Activated T-helper 1 cell treated with anti-CD3 and anti-CD28 coated beads, Interleukin-12 subunit alpha, Interleukin-12 subunit beta, Interleukin-2, Interleukin-4 antibody, amounts not matched to agents 30 ng/mL and 10 ng/mL and 1 ng/mL, durations not matched to agents 14 hours and 24 hours and 36 hours (primary cell): Measurements from ENCODE around the gene LARP4B. TPM values are rescaled to one million over a fixed set of nuclear protein-coding genes. Genes with fewer than 3 reads are reported as not detected.

Experiments used
- DNase-seq: peaks from one replicate; pipeline ENCODE4 v3.0.0; 2021; ENCODE audit warnings: low spot score
- H3K27ac Mint-ChIP-seq: one replicate; pipeline ENCODE4 v1.8.0; 2021; ENCODE audit warnings: mild to moderate bottlenecking, mixed read lengths
- H3K27me3 Mint-ChIP-seq: one replicate; pipeline ENCODE4 v1.8.0; 2022; ENCODE audit warnings: mild to moderate bottlenecking, moderate library complexity, mixed read lengths; ENCODE audit not compliant: insufficient read depth
- H3K36me3 Mint-ChIP-seq: one replicate; pipeline ENCODE4 v1.8.0; 2021; ENCODE audit warnings: low read depth, mixed read lengths
- H3K4me1 Mint-ChIP-seq: one replicate; pipeline ENCODE4 v1.8.0; 2021; ENCODE audit warnings: low read depth, mixed read lengths
- H3K4me3 Mint-ChIP-seq: one replicate; pipeline ENCODE4 v1.8.0; 2021; ENCODE audit warnings: mild to moderate bottlenecking, moderate library complexity, mixed read lengths
- H3K9me3 Mint-ChIP-seq: one replicate; pipeline ENCODE4 v1.8.0; 2021; ENCODE audit warnings: mixed read lengths
- intact Hi-C: fragments of 100-400 bp; cut with micrococcal nuclease; formaldehyde crosslinking; loops from one replicate; pipeline ENCODE4 v1.15.1; 2024
- total RNA-seq: library from RNA; stranded (reverse); gene quantifications from 2 replicates; pipeline ENCODE4 v1.2.3, GENCODE V29; 2022

Gene LARP4B
- total RNA-seq, 1 donor from 2014 or later: 174 TPM

- H3K27me3 Mint-ChIP-seq: no peaks in the 10 kb centered on the region
- H3K27ac Mint-ChIP-seq: peak overlapping the region; percentile 57
- peaks cover 37% of the 10 kb centered on the region for H3K4me1 Mint-ChIP-seq
- DNase-seq: no peak
- H3K36me3 Mint-ChIP-seq: peaks cover 48% of the 10 kb centered on the region
- peaks cover 9% of the 10 kb centered on the region for H3K9me3 Mint-ChIP-seq
- H3K4me3 Mint-ChIP-seq: no peak overlapping the region
- intact Hi-C loops: no loop called here
Observed at GRCh38 chr10:845526-845925, 86.0 kb downstream of the LARP4B start.

- Mint-ChIP-seq H3K9me3 (peaks cover under 1% of the 10 kb centered on the region), H3K27me3 (no peaks in the 10 kb centered on the region), H3K4me3 (no peak overlapping the region), H3K36me3 (peaks cover 41% of the 10 kb centered on the region), H3K4me1 (peaks cover 37% of the 10 kb centered on the region), H3K27ac (peak overlapping the region; percentile 2)
- no peak for DNase-seq
- intact Hi-C loops: no loop called here
Observed at GRCh38 chr10:844552-844951, 87.0 kb downstream of the LARP4B start.

GRCh38 chr10:843703-844102 lies 87.8 kb downstream of the LARP4B start:
- Mint-ChIP-seq H3K27ac (no peak overlapping the region), H3K9me3 (no peaks in the 10 kb centered on the region), H3K36me3 (peaks cover 35% of the 10 kb centered on the region), H3K4me1 (peaks cover 33% of the 10 kb centered on the region), H3K4me3 (no peak overlapping the region), H3K27me3 (no peaks in the 10 kb centered on the region)
- no peak for DNase-seq
- intact Hi-C loops: no loop called here

- intact Hi-C loops: no loop called here
- Mint-ChIP-seq H3K36me3 (peaks cover 36% of the 10 kb centered on the region), H3K27me3 (no peaks in the 10 kb centered on the region), H3K9me3 (no peaks in the 10 kb centered on the region), H3K4me1 (peaks cover 33% of the 10 kb centered on the region), H3K4me3 (no peak overlapping the region), H3K27ac (no peak overlapping the region)
- no peak for DNase-seq
Observed at GRCh38 chr10:842795-843194, 88.7 kb downstream of the LARP4B start.

- Mint-ChIP-seq H3K27ac (no peak overlapping the region), H3K9me3 (no peaks in the 10 kb centered on the region), H3K36me3 (peaks cover 31% of the 10 kb centered on the region), H3K4me1 (peaks cover 25% of the 10 kb centered on the region), H3K27me3 (no peaks in the 10 kb centered on the region), H3K4me3 (no peak overlapping the region)
- no peak for DNase-seq
- intact Hi-C loops: no loop called here
Observed at GRCh38 chr10:841535-841934, 90.0 kb downstream of the LARP4B start.

- intact Hi-C loops: no loop called here
Observed at GRCh38 chr10:839550-840205, 91.8 kb downstream of the LARP4B start.

GRCh38 chr10:836782-837181 lies 94.7 kb downstream of the LARP4B start:
- intact Hi-C loops: no loop called here
- Mint-ChIP-seq H3K27me3 (no peaks in the 10 kb centered on the region), H3K4me1 (no peaks in the 10 kb centered on the region), H3K36me3 (peaks cover 27% of the 10 kb centered on the region), H3K27ac (no peak overlapping the region), H3K4me3 (no peak overlapping the region), H3K9me3 (no peaks in the 10 kb centered on the region)
- no peak for DNase-seq

More at GRCh38 chr10:839550-840205, 91.8 kb downstream of the LARP4B start:
- peaks cover 6% of the 10 kb centered on the region for H3K4me1 Mint-ChIP-seq
- no peak overlapping the region for H3K4me3 Mint-ChIP-seq
- peaks cover 25% of the 10 kb centered on the region for H3K36me3 Mint-ChIP-seq
- H3K9me3 Mint-ChIP-seq: no peaks in the 10 kb centered on the region
- DNase-seq: no peak
- H3K27ac Mint-ChIP-seq: no peak overlapping the region
- H3K27me3 Mint-ChIP-seq: no peaks in the 10 kb centered on the region

GRCh38 chr10:834493-834892 lies 97.0 kb downstream of the LARP4B start:
- intact Hi-C loops: no loop called here

GRCh38 chr10:829241-829640 lies 102.3 kb downstream of the LARP4B start:
- no peak overlapping the region for H3K27ac Mint-ChIP-seq
- DNase-seq: no peak
- H3K4me3 Mint-ChIP-seq: no peak overlapping the region
- no peaks in the 10 kb centered on the region for H3K9me3 Mint-ChIP-seq
- intact Hi-C loops: no loop called here
- no peaks in the 10 kb centered on the region for H3K4me1 Mint-ChIP-seq
- no peaks in the 10 kb centered on the region for H3K27me3 Mint-ChIP-seq
- peaks cover 56% of the 10 kb centered on the region for H3K36me3 Mint-ChIP-seq

More at GRCh38 chr10:834493-834892, 97.0 kb downstream of the LARP4B start:
- H3K4me3 Mint-ChIP-seq: no peak overlapping the region
- no peaks in the 10 kb centered on the region for H3K9me3 Mint-ChIP-seq
- H3K27ac Mint-ChIP-seq: no peak overlapping the region
- H3K36me3 Mint-ChIP-seq: peaks cover 34% of the 10 kb centered on the region
- H3K4me1 Mint-ChIP-seq: no peaks in the 10 kb centered on the region
- H3K27me3 Mint-ChIP-seq: no peaks in the 10 kb centered on the region
- DNase-seq: no peak

GRCh38 chr10:828191-828590 lies 103.3 kb downstream of the LARP4B start:
- H3K27me3 Mint-ChIP-seq: no peaks in the 10 kb centered on the region
- peaks cover 61% of the 10 kb centered on the region for H3K36me3 Mint-ChIP-seq
- H3K4me1 Mint-ChIP-seq: peaks cover 10% of the 10 kb centered on the region
- H3K27ac Mint-ChIP-seq: no peak overlapping the region
- intact Hi-C loops: no loop called here
- DNase-seq: no peak
- H3K9me3 Mint-ChIP-seq: no peaks in the 10 kb centered on the region
- H3K4me3 Mint-ChIP-seq: no peak overlapping the region

- Mint-ChIP-seq H3K4me3 (no peak overlapping the region), H3K36me3 (peaks cover 66% of the 10 kb centered on the region), H3K9me3 (no peaks in the 10 kb centered on the region), H3K27me3 (no peaks in the 10 kb centered on the region), H3K27ac (no peak overlapping the region), H3K4me1 (peaks cover 26% of the 10 kb centered on the region)
- intact Hi-C loops: no loop called here
- DNase-seq: no peak
Observed at GRCh38 chr10:824946-825345, 106.6 kb downstream of the LARP4B start.

- no peak for DNase-seq
- Mint-ChIP-seq H3K9me3 (no peaks in the 10 kb centered on the region), H3K4me1 (peaks cover 26% of the 10 kb centered on the region), H3K4me3 (no peak overlapping the region), H3K27ac (no peak overlapping the region), H3K27me3 (no peaks in the 10 kb centered on the region), H3K36me3 (peaks cover 64% of the 10 kb centered on the region)
- intact Hi-C loops: no loop called here
Observed at GRCh38 chr10:824497-824896, 107.0 kb downstream of the LARP4B start.

- no peak for DNase-seq
- Mint-ChIP-seq H3K9me3 (no peaks in the 10 kb centered on the region), H3K27ac (peak overlapping the region; percentile 75), H3K4me1 (peaks cover 26% of the 10 kb centered on the region), H3K27me3 (no peaks in the 10 kb centered on the region), H3K4me3 (peak overlapping the region; percentile 15), H3K36me3 (peaks cover 58% of the 10 kb centered on the region)
- intact Hi-C loops: no loop called here
Observed at GRCh38 chr10:822661-823367, 108.7 kb downstream of the LARP4B start.
